ENCODE data around the gene BYSL.

- TF ChIP-seq CTCF (conservative IDR thresholded peaks at IDR 0.05; ENCODE audit: low read length) (no peak), EZH2phosphoT487 (IDR thresholded peaks at IDR 0.05; ENCODE audit: borderline replicate concordance) (no peak)
Measured at GRCh38 chr6:41947581-41948220, 26.4 kb downstream of the BYSL start.
